ENCODE measurements around the gene PACS2. TPM values are rescaled to one million over a fixed set of nuclear protein-coding genes. Genes with fewer than 3 reads are reported as not detected.

Gene PACS2
- 48.9 and 51.1 TPM in 2 replicates for total RNA-seq

DNA sequence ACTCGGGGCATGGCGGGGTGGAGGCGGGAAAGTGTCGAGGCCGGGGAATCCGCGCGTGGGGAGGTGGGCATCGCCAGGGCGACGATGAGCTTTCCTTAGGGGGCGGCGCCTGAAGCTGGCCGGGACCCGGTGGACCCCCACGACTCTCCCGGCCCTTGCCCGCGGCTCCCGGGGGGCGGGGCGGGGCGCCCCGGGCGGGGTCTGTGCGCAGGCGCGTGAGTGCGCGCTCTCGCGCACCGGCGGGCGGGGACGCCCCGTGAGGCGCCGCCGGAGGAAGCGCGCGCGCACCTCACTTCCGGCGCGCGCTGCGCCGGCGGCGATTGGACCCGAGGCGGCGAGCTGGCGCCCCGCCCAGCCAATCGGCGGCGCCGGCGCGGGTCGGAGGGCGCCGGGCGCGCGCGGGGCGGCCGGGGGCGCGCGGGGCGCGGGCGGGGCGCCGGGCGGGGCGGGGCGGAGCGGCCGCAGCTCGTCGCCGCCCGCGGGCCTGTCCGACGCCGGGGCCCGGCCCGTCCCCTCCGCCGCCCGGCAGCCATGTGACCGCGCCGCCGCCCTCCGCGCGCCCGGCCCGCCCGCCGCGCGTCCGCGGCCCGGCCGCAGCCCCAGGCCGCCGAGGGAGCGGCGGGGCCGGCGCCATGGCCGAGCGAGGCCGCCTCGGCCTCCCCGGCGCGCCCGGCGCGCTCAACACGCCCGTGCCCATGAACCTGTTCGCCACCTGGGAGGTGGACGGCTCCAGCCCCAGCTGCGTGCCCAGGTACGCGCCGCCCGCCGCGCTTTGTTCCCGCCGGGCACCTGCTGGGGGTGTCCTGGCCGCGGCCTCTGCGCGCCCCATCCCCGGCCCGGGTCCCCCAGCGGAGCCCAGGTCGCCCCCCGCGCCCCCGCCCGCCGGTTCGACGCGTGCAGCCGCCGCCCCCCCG lies at the start of gene PACS2:
Gene PACS2 (plus strand): TSS at position 462 of the 914 bp plus-strand sequence. CDS start 171 bp downstream, at position 633.

GRCh38 chr14:105300542-105301102 lies 13.9 kb upstream of the PACS2 start, which contains the start of gene BRF1:
Gene BRF1 (minus strand): TSS chr14:105301001. CDS start chr14:105300629, 372 bp downstream.

GRCh38 chr14:105398044-105398725 lies 83.6 kb downstream of the PACS2 start, which contains the start of gene TEX22:
Gene TEX22 (plus strand): TSS chr14:105398538. CDS start chr14:105399341, 803 bp downstream.

GRCh38 chr14:105419195-105420091 lies 104.9 kb downstream of the PACS2 start, which contains the start of gene MTA1:
Gene MTA1 (plus strand): TSS chr14:105419827. CDS start chr14:105420036, 209 bp downstream.

Other genes with a start within 250 kb of the PACS2 start
- not detected in 2 replicates for gene GPR132, start 249.3 kb upstream of the PACS2 start, total RNA-seq
- 1.1 and 2.1 TPM in 2 replicates for gene JAG2, start 146.0 kb upstream of the PACS2 start, total RNA-seq
- 10.3 and 16.1 TPM in 2 replicates for gene NUDT14, start 133.4 kb upstream of the PACS2 start, total RNA-seq
- gene BTBD6, start 66.2 kb upstream of the PACS2 start, total RNA-seq, result 37.0 and 44.7 TPM in 2 replicates
- 32.0 and 41.2 TPM in 2 replicates for gene BRF1, start 13.7 kb upstream of the PACS2 start, total RNA-seq
- 0.13 and 0.37 TPM in 2 replicates for gene TEX22, start 83.8 kb downstream of the PACS2 start, total RNA-seq
- gene MTA1, start 105.1 kb downstream of the PACS2 start, total RNA-seq, result 24.3 and 31.5 TPM in 2 replicates
- 141 and 146 TPM in 2 replicates for gene CRIP2, start 160.1 kb downstream of the PACS2 start, total RNA-seq
- 46.4 and 49.0 TPM in 2 replicates for gene CRIP1, start 172.1 kb downstream of the PACS2 start, total RNA-seq
- 5.6 and 11.9 TPM in 2 replicates for gene TEDC1, start 176.5 kb downstream of the PACS2 start, total RNA-seq
- gene TMEM121, start 211.8 kb downstream of the PACS2 start, total RNA-seq, result 8.3 and 11.8 TPM in 2 replicates

Data from aortic smooth muscle cell (primary cell).